DMS153 treated with DMSO at 0.1 percent for 48 hours (cell line): ENCODE measurements around the gene ADGRB2.

Experiments used
- DNase-seq: peaks from one replicate; lab custom pipeline; 2025; ENCODE audit not compliant: unreplicated experiment; lab: John Stamatoyannopoulos, UW

ADGRB2 gene

DNA sequence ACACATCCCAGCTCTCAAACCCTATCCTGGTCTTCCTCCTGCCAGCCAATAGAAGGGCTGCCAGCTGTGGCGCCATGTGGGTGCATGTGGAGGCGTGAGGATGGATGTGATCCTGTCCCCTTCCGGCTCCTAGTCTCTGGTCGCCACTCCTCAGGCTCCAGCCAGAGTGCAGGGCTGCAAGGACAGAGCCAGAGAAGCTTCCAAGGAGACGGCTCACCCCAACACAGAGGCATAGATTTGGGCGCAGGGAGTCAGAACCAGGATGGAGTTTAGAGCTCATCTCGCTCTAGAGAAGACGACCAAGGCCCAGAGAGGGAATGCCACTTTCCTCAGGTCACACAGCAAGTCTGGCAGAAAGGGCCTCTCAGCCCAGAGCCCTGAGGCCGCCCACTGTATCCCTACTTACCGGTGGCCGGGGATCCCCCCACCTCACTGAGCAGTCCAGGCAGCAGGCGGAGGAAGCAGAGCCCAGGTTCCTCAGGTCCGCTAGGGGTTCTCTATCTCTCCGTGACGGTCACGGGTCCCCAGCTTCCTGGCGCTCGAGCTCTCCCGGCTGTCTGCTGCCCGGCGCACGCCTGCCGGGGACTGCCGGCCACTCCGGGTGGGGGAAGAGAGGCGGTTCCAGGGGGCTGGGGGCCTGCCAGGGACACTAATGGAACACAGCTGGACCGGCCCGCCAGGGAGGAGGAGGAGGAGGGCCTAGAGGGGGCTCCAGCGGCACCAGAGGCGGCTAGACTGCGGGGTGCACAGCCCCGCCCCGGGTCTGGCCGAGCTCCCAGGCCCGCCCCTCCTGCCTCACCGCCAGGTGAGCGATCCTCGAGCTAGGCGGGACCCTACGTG, 60.5 kb downstream of the ADGRB2 start, which contains the start of gene COL16A1:
COL16A1 (minus strand) TSS at position 587 of the 840 bp plus-strand sequence. CDS start 1,824 bp downstream, outside the sequence.
- peak; percentile 51 for DNase-seq

DNA sequence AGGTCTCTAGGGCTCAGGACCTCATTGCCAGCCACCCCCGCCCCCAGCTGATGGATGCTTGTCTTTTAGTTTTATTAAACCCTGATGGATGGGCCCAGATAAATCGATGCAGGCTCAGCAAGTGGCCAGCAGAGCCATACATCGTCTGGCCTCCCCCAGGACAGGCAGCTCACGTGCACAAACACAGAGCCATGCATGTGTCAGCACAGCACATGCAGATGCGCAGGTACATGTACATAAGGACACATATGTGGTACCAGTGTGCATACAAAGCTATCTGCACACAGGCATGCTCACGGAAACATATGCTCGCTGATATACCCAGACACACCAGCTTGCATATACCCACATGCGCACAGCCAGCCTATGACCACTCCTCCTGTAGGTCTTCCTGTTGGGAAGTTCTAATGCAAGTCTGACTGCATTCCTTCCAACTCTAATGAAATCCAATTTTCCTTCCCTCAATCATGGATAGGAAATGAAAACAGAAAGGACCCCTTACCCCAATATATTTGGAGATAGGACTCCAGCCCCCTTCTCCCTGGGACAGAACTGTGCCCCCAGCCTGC, 61.2 kb downstream of the ADGRB2 start:
- DNase-seq = no peak

- DNase-seq = peak; percentile 67
Observed at GRCh38 chr1:31701091-31701736, 62.9 kb downstream of the ADGRB2 start.

DNA sequence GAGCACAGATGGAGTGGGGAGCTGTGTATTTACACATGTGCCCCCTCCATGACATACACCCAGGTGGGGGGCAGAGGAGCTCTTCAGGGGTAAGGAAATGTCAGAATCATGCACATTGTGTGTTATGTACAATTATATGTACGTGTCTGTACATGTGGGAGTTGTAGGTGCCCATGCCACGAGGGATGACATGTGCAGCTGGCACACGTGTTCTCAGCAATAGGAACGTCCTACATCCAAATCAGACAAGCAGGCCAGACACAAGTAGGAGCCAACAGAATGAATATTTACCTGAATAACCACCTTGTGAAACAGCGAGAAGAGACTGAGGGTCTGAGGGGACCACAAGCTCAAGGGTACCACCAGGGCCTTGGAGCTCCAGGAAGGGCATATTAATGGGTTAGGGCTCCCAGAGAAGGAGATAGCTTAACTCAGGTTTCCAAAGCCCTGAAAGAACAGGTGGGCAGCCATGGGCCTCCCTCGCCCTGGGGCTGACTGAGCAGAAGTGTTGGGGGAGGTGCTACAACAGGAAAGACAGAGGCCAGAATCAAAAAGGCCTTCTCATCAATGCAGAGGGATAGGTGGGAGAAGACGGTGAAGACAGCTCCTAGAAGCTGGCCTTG, 63.6 kb downstream of the ADGRB2 start:
- no peak for DNase-seq

- no peak for DNase-seq
Observed at GRCh38 chr1:31699341-31699891, 64.7 kb downstream of the ADGRB2 start.

DNA sequence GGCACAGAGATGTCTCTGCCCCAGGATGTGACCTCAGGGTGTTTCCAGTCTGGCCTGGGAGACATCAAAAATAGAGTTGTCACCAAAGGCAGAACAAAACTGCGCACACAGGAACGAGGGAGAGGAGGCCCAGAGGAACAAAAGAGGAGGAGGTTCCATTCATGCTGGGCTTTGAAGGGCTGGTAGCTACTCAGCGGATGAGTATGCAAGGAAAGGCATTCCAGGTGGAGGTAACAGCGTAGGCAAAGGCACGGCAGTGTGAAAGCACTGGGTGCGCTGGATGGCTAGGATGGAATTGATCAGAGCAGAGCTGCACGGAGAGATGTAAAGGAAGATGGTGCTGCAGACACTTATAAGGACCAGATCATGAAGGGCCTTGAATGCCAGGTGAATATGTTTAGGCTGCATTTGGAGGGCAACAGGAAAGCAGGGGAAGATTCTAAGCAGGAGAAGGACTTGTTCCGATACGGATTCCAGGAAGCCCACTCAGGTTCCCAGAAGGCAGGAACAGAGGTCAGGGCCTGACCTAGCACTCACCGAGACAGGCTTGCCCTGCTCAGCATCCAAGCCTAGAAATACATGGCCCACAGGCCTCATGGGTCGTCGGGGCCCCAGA, 66.7 kb downstream of the ADGRB2 start:
- DNase-seq = no peak

GRCh38 chr1:31696242-31696641, 67.9 kb downstream of the ADGRB2 start:
- peak; percentile 32 for DNase-seq

DNA sequence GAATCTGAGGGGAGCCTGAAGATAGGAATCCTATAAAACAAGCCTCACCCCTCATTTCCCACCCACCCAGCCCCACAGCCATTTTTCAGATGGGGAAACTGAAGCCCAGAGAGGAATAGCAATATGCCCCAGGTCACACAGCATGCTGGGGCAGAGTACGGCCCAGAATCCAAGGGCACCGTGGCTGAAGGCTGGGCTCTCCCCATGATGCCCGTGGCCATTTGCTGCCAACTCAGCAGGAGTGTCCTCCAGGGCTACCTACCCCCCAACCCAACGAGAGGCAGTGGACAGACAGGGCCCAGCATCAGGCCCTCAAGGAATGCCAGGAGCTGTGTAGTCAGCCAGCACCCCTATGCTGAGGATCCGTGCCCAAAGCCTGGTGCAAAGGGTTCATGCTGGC, 68.8 kb downstream of the ADGRB2 start:
- DNase-seq = no peak

DNA sequence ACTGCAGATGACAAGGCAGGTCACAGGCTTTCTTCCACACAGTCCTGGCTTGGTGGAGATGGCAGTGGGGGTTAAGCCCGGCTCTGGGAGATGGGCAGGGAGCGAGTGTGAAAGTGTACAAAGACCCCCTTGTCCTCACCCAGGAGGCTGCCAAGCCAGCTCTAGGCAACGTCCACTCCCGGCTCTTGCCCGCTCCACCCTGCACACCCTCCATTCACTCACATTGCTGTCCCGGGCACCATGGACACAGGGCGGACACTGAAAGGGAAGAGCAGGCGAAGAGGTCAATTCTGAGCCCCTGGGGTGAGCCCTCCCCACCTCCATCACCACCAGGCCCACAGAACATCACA, 69.2 kb downstream of the ADGRB2 start:
- no peak for DNase-seq

- no peak for DNase-seq
Observed at GRCh38 chr1:31694069-31694963, 69.8 kb downstream of the ADGRB2 start.

GRCh38 chr1:31693231-31693630, 70.9 kb downstream of the ADGRB2 start:
- DNase-seq = no peak

DNA sequence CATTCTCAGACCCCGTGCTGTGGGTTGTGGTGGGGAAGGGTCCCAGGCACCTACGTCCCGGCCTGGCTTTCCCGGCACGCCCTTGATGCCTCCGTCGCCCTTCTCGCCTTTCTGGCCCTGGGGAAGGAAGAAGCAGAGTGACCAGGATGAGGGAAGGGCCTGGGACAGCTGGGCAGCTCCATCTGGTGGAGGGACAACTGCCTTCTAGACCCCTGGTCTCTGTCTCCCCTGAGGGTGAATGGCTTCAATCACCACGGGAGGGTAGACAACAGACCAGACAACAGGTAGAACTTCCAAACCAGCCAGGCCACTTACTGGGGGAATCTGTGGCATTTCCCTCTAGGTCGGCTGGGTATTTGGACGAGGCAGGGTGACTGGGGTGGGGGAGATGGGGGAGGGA, 72.2 kb downstream of the ADGRB2 start:
- DNase-seq = no peak

GRCh38 chr1:31691446-31691845, 72.7 kb downstream of the ADGRB2 start:
- no peak for DNase-seq

DNA sequence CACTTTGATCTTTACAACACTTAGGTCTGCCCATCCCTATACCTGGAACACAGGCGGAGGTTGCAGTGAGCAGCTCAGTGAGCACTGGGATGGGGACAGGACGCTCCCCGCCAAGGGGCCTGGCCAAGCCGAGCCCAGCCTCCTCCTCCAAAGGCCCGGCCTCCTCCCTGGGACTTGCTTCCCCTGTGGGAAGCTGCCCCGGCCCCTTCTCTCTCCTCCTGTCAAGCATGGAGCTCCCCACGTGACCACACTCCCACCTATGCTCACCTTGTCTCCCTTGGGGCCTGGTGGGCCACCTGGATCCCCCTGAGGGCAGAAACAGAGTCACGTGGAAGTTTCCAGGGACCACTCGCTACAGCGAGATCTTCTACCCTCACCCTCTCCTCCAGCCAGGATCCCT, 73.2 kb downstream of the ADGRB2 start:
- no peak for DNase-seq

- no peak for DNase-seq
Observed at GRCh38 chr1:31689854-31690253, 74.3 kb downstream of the ADGRB2 start.

DNA sequence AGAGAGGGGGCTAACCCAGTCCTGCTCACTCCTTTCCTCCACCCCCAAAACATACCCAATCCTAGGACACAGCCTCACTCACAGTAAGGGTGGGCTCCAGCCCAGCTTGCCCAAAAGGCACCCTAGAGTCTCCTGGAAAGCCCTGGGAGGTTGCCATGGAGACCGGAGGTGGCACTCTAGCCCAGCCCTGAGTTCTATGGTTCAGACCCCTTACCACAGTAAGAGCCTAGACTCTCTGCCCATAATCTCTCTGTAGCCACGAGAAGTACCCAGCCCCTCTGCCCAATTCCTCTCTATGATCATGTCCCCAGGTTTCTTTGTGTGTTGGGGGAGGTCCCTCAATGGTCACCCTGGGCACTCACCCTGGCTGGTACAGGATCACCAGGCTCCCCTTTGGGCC, 74.8 kb downstream of the ADGRB2 start:
- no peak for DNase-seq

- DNase-seq = no peak
Observed at GRCh38 chr1:31688233-31688918, 75.8 kb downstream of the ADGRB2 start.

DNA sequence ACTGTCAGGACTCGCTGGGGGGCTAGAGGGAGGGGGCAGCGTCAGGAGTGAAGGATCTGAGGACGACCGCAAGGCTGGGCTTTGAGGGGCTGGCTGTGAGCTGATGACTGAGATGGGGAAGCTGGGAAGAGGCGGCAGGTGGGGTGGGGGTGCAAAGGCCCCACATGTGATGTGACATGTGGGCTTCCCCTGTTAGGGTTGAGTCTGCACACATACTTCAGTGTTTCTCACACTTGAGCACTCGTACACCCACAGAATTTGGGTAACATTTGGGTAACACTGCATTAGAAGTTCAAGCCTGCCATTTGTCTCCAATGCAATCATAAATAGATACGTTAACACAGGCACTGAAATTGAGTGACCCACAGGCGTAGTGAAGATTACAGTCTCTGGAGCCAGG, 76.5 kb downstream of the ADGRB2 start:
- no peak for DNase-seq

- DNase-seq = no peak
Observed at GRCh38 chr1:31685795-31686194, 78.3 kb downstream of the ADGRB2 start.
